Neuronal stem cell (in vitro differentiated cells): Measurements from ENCODE around the gene USP11. TPM values are rescaled to one million over a fixed set of nuclear protein-coding genes. Genes with fewer than 3 reads are reported as not detected.

ENCODE experiments used
- DNase-seq: peaks from one replicate; pipeline ENCODE4 v3.0.0-alpha.2; 2013; ENCODE audit warnings: low spot score
- H2AFZ ChIP-seq: one replicate; pipeline ENCODE4 v1.6.1; 2013; ENCODE audit warnings: mild to moderate bottlenecking, low read length, inconsistent platforms
- H2AK5ac ChIP-seq: 2 replicates; pipeline ENCODE4 v1.6.1; 2013; ENCODE audit warnings: low read depth, mild to moderate bottlenecking, inconsistent platforms, low read length, moderate library complexity, mixed read lengths
- H2BK120ac ChIP-seq: 2 replicates; pipeline ENCODE4 v1.6.1; 2013; ENCODE audit warnings: low read depth, mild to moderate bottlenecking, inconsistent platforms, low read length, moderate library complexity, mixed read lengths
- H2BK12ac ChIP-seq: one replicate; pipeline ENCODE4 v1.6.1; 2013; ENCODE audit warnings: low read length, inconsistent platforms
- H2BK15ac ChIP-seq: 2 replicates; pipeline ENCODE4 v1.6.1; 2013; ENCODE audit warnings: mild to moderate bottlenecking, low read length, inconsistent platforms, mixed read lengths
- H2BK5ac ChIP-seq: one replicate; pipeline ENCODE4 v1.6.1; 2013; ENCODE audit warnings: inconsistent platforms, mild to moderate bottlenecking, low read length, moderate library complexity
- H3K14ac ChIP-seq: one replicate; pipeline ENCODE4 v1.6.1; 2013; ENCODE audit warnings: low read length, inconsistent platforms
- H3K18ac ChIP-seq: 2 replicates; pipeline ENCODE4 v1.6.1; 2013; ENCODE audit warnings: low read length, inconsistent platforms
- H3K23ac ChIP-seq: 2 replicates; pipeline ENCODE4 v1.6.1; 2013; ENCODE audit warnings: low read depth, mild to moderate bottlenecking, mixed read lengths, low read length, inconsistent platforms; ENCODE audit not compliant: poor library complexity
- H3K27ac ChIP-seq: replicated peaks from 3 replicates; pipeline ENCODE4 v1.5.1; 2013; ENCODE audit warnings: low read length, inconsistent platforms
- H3K27me3 ChIP-seq, 3 experiments: 2 replicates each; pipeline ENCODE4 v1.6.1; 2013; ENCODE audit warnings: low read length in 3 of 3, mild to moderate bottlenecking in 2 of 3, inconsistent platforms in 1 of 3, low read depth in 1 of 3, mixed read lengths in 1 of 3, moderate library complexity in 1 of 3; ENCODE audit not compliant: control insufficient read depth in 3 of 3, insufficient read depth in 3 of 3
- H3K36me3 ChIP-seq, 2 donors: replicated peaks in 1 of 2; 2 replicates each; pipeline ENCODE4 v1.6.1; 2013; ENCODE audit warnings: low read length in 2 of 2; ENCODE audit not compliant: control insufficient read depth in 2 of 2, insufficient read depth in 2 of 2
- H3K4ac ChIP-seq: 2 replicates; pipeline ENCODE4 v1.6.1; 2013; ENCODE audit warnings: inconsistent platforms, mild to moderate bottlenecking, low read length, moderate library complexity
- H3K4me1 ChIP-seq, 2 donors: 1 replicate in 1 of 2; 2 replicates in 1 of 2; pipeline ENCODE4 v1.6.1; 2013; ENCODE audit warnings: low read length in 2 of 2, low read depth in 1 of 2; ENCODE audit not compliant: control insufficient read depth in 2 of 2, insufficient read depth in 1 of 2
- H3K4me2 ChIP-seq: one replicate; pipeline ENCODE4 v1.6.1; 2013; ENCODE audit warnings: mild to moderate bottlenecking, low read length, inconsistent platforms; ENCODE audit not compliant: insufficient read depth, poor library complexity, severe bottlenecking
- H3K4me3 ChIP-seq, 2 donors: 2 replicates each; pipeline ENCODE4 v1.5.1; 2013; ENCODE audit warnings: low read length in 2 of 2, mild to moderate bottlenecking in 2 of 2, inconsistent platforms in 1 of 2, moderate library complexity in 1 of 2
- H3K79me1 ChIP-seq: one replicate; pipeline ENCODE4 v1.6.1; 2013; ENCODE audit warnings: low read depth, mild to moderate bottlenecking, inconsistent platforms, low read length, moderate library complexity
- H3K9ac ChIP-seq: one replicate; pipeline ENCODE4 v1.6.1; 2013; ENCODE audit warnings: mild to moderate bottlenecking, low read depth, low read length, inconsistent platforms; ENCODE audit not compliant: poor library complexity
- H3K9me3 ChIP-seq, 2 donors: replicated peaks in 1 of 2; 2 replicates each; pipeline versions ENCODE3 to v1.6.1; 2013; ENCODE audit warnings: low read length in 2 of 2, mild to moderate bottlenecking in 2 of 2, inconsistent platforms in 1 of 2, low read depth in 1 of 2, mixed read lengths in 1 of 2, moderate library complexity in 1 of 2; ENCODE audit not compliant: control insufficient read depth in 2 of 2, insufficient read depth in 1 of 2
- H4K8ac ChIP-seq: one replicate; pipeline ENCODE4 v1.6.1; 2013; ENCODE audit warnings: low read depth, mild to moderate bottlenecking, inconsistent platforms, low read length, moderate library complexity
- H4K91ac ChIP-seq: one replicate; pipeline ENCODE4 v1.6.1; 2013; ENCODE audit warnings: low read length, low read depth, mild to moderate bottlenecking, inconsistent platforms; ENCODE audit not compliant: poor library complexity
- WGBS, 2 donors: extraction: QIAGEN DNeasy Blood & Tissue Kit; methylation state at CpG; one replicate each; pipeline ENCODE4 v1.1.7; 2013; ENCODE audit warnings: missing lambda C conversion rate in 2 of 2, mixed read lengths in 1 of 2; ENCODE audit not compliant: insufficient read length in 2 of 2, insufficient replicate concordance in 1 of 2; ENCODE audit errors: extremely low coverage in 2 of 2; 5-methylcytosine and 5-hydroxymethylcytosine counted together
- small RNA-seq: library from polyadenylated mRNA; stranded (forward); fragments of <200 nt; extraction: miRNeasy Mini kit (QIAGEN cat#:217004); gene quantifications from one replicate; pipeline ENCODE3, GENCODE V24; 2013; ENCODE audit not compliant: insufficient read depth

USP11 gene

DNA sequence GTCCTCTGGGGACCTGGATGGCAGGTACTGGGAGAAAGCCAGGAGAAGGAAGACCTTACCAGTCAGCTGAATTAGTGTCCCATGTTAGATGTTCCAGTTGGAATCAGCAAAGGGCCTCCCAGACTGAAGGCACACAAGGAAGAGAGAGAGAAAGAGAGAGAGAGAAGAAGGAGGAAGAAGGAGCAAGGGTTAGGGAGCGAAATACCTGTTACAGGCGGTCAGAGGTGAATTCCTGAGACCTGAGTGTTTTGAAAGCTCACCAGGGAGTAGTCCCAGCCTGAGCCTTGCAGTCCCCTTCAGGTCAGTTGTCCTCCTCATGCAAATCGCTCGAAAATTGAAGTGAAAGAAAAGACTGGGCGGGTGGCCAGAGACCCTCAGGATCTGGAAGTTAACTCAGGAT, 60.3 kb downstream of the USP11 start:
- no peak overlapping the region for H2BK15ac ChIP-seq
- H2BK12ac ChIP-seq, result no peak overlapping the region
- no peak overlapping the region for H2BK5ac ChIP-seq
- no peak overlapping the region for H2BK120ac ChIP-seq
- no peak for DNase-seq
- H2AK5ac ChIP-seq, result no peak overlapping the region
- H3K14ac ChIP-seq, result no peak overlapping the region
- no peaks in the 10 kb centered on the region for H3K4me1 ChIP-seq
- H3K18ac ChIP-seq, result no peak overlapping the region
- H3K36me3 ChIP-seq, result no peaks in the 10 kb centered on the region
- H3K4me2 ChIP-seq, result no peak overlapping the region
- no peak overlapping the region for H4K91ac ChIP-seq
- H3K27me3 ChIP-seq, result peaks cover 0 to 43% (median 0%) of the 10 kb centered on the region in 3 experiments
- no peak overlapping the region for H2AFZ ChIP-seq
- peaks cover 3 to 29% of the 10 kb centered on the region in 2 donors for H3K9me3 ChIP-seq
- no peak overlapping the region for H4K8ac ChIP-seq
- H3K4ac ChIP-seq, result no peak overlapping the region
- H3K23ac ChIP-seq, result no peak overlapping the region
- WGBS, 2 donors, result no CpG with 5 or more reads among the region's 5 CpGs
- H3K79me1 ChIP-seq, result no peaks in the 10 kb centered on the region
- H3K27ac ChIP-seq, result no peak overlapping the region
- no peak overlapping the region for H3K4me3 ChIP-seq
- no peak overlapping the region for H3K9ac ChIP-seq

DNA sequence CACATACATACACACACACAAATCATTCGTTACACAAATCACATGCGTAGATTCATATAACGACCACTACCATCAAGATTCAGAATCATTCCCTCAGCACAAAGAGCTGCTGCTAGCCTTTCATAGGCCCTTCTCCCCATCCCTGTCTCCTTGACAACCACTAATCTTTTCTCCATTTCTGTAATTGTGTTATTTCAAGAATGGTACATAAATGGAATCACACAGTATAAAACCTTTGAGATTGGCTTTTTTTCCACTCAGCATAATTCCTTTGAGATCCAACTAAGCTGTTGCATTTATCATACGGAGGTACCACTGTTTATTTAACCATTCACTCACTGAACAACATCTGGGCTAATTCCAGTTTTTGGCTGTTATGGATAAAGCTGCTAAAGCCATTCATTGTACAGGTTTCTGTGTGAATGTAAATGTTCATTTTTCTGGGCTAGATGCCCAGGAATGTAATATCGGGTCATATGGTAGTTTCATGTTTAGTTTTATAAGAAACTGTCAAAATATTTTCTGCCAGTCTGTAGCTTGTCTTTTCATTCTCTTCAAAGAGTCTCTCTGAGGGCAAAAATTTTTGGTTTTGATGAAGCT, 64.1 kb downstream of the USP11 start:
- Histone ChIP-seq H3K18ac (no peak overlapping the region), H3K4me1 (no peaks in the 10 kb centered on the region), H3K23ac (no peak overlapping the region), H2BK5ac (no peak overlapping the region), H4K8ac (no peak overlapping the region), H2BK12ac (no peak overlapping the region), H3K27ac (no peak overlapping the region), H3K4me3 (no peak overlapping the region), H2BK15ac (no peak overlapping the region), H2BK120ac (no peak overlapping the region), H3K9me3 (peaks cover 3 to 25% of the 10 kb centered on the region in 2 donors), H2AK5ac (no peak overlapping the region), H3K27me3 (peaks cover 0 to 11% (median 0%) of the 10 kb centered on the region in 3 experiments), H3K4me2 (no peak overlapping the region), H2AFZ (no peak overlapping the region), H3K14ac (no peak overlapping the region), H3K4ac (no peak overlapping the region), H4K91ac (no peak overlapping the region), H3K36me3 (no peaks in the 10 kb centered on the region), H3K9ac (no peak overlapping the region), H3K79me1 (no peaks in the 10 kb centered on the region)
- WGBS, 2 donors, result no CpG with 5 or more reads among the region's 5 CpGs
- DNase-seq, result no peak

DNA sequence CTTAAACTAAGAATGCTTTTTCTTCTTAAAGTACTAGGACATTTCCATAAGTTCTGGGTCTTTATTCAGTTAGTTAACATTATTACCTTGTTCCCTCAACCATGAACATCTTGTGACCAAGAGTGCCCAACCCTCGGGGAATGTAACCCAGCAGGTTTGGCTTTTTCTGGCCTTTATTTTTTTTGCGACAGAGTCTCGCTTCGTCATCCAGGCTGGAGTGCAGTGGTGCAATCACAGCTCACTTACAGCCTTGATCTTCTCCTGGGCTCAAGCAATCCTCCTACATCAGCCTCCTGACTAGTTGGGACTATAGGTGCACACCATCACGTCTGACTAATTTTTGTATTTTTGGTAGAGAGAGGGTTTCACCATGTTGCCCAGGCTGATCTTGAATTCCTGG, 65.1 kb downstream of the USP11 start:
- no peak overlapping the region for H3K4me2 ChIP-seq
- no peak overlapping the region for H3K27ac ChIP-seq
- H3K9me3 ChIP-seq, result peaks cover 3 to 16% of the 10 kb centered on the region in 2 donors
- H4K8ac ChIP-seq, result no peak overlapping the region
- no peak overlapping the region for H4K91ac ChIP-seq
- H2BK5ac ChIP-seq, result no peak overlapping the region
- H2AFZ ChIP-seq, result no peak overlapping the region
- H3K4me1 ChIP-seq, result peaks cover 0 to 3% of the 10 kb centered on the region in 2 donors
- H3K18ac ChIP-seq, result no peak overlapping the region
- H2AK5ac ChIP-seq, result no peak overlapping the region
- H2BK120ac ChIP-seq, result no peak overlapping the region
- H3K4ac ChIP-seq, result no peak overlapping the region
- no peaks in the 10 kb centered on the region for H3K79me1 ChIP-seq
- H3K9ac ChIP-seq, result no peak overlapping the region
- H3K23ac ChIP-seq, result no peak overlapping the region
- WGBS, 2 donors, result no CpG with 5 or more reads among the region's 5 CpGs
- H3K27me3 ChIP-seq, result peaks cover 0 to 11% (median 0%) of the 10 kb centered on the region in 3 experiments
- no peak overlapping the region for H3K4me3 ChIP-seq
- no peak overlapping the region for H2BK12ac ChIP-seq
- DNase-seq, result no peak
- H3K14ac ChIP-seq, result no peak overlapping the region
- no peak overlapping the region for H2BK15ac ChIP-seq
- no peaks in the 10 kb centered on the region for H3K36me3 ChIP-seq

Small RNA genes lying within 50 kb of the gene (small RNA-seq; reads per million reads assigned to genes)
- not detected for gene RN7SL785P
